Measurements from ENCODE around the gene NABP2.
A peak's percentile ranks its signal among the peaks of the same experiment; 100 is the strongest.

The NABP2 gene

DNA sequence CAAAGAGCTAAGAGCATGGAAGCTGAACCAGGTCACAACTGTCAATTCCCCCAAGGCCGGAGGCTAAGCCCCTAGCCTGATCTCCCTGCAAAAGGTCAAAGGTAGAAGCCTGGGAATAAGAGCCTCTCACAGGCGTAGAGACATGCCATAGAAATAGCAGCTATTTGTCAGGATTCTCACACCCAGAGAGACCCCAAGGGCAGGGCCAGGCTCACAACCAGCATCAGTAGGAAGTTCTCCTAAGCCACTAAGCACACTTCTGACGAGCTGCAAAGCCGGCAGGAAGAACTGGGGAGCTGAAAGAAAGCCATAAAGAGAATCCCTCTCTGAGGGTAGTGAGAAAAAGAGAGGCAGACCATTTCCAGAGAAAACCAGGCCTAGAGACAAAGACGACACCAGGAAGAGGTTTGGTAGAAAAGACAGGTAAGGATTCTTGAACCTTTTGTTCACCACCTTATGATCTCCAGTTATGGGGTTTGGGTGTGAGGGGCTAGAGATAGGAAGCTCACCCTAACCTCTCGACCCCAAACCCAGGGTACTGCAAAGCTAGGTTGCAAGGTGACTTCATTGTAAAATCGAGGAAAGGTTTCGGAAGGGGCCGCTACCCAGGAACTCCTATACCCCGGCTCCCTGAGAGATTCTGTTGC, 35.9 kb upstream of the NABP2 start:
- no peak for ATAC-seq
- TF ChIP-seq OSR1 (CRISPR knock-in tag; IDR thresholded peaks at IDR 0.05) (no peak), POU6F1 (CRISPR knock-in tag; IDR thresholded peaks at IDR 0.05; ENCODE audit: borderline replicate concordance, low read depth) (no peak), BACH2 (CRISPR knock-in tag; IDR thresholded peaks at IDR 0.05; ENCODE audit: borderline replicate concordance) (no peak), SNAI2 (CRISPR knock-in tag; IDR thresholded peaks at IDR 0.05) (no peak), ISL1 (CRISPR knock-in tag; IDR thresholded peaks at IDR 0.05) (no peak), ZC3H10 (CRISPR knock-in tag; IDR thresholded peaks at IDR 0.05) (no peak)
- TF ChIP-seq, protein P1, sequence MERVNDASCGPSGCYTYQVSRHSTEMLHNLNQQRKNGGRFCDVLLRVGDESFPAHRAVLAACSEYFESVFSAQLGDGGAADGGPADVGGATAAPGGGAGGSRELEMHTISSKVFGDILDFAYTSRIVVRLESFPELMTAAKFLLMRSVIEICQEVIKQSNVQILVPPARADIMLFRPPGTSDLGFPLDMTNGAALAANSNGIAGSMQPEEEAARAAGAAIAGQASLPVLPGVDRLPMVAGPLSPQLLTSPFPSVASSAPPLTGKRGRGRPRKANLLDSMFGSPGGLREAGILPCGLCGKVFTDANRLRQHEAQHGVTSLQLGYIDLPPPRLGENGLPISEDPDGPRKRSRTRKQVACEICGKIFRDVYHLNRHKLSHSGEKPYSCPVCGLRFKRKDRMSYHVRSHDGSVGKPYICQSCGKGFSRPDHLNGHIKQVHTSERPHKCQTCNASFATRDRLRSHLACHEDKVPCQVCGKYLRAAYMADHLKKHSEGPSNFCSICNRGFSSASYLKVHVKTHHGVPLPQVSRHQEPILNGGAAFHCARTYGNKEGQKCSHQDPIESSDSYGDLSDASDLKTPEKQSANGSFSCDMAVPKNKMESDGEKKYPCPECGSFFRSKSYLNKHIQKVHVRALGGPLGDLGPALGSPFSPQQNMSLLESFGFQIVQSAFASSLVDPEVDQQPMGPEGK (CRISPR knock-in tag; IDR thresholded peaks at IDR 0.05; ENCODE audit: borderline replicate concordance), result no peak

DNA sequence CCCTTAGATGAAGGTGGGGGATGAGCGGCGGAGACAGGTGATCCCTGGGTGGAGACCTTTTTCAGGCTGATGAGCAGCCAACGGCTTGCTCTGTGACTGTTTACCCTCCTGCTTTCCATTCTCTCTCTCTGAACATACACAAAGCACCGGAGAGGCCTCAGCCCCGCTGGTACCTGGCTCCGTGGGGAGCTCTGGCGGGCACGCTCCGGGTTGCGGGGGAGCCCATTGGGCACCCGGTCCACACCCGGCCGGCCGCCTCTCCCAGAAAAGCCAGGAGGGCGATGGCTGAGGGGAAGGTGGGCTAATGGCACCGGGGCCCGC, 35.4 kb upstream of the NABP2 start:
- ATAC-seq, result peak; percentile 5; the same call in 2 of the 3 replicates
- no peak for TF ChIP-seq ZFP30 (CRISPR knock-in tag; IDR thresholded peaks at IDR 0.05)
- no peak for TF ChIP-seq BACH2 (CRISPR knock-in tag; IDR thresholded peaks at IDR 0.05; ENCODE audit: borderline replicate concordance)
- TF ChIP-seq ZNF8 (CRISPR knock-in tag; IDR thresholded peaks at IDR 0.05), result no peak
- no peak for TF ChIP-seq POU6F1 (CRISPR knock-in tag; IDR thresholded peaks at IDR 0.05; ENCODE audit: borderline replicate concordance, low read depth)
- no peak for TF ChIP-seq ZNF565 (CRISPR knock-in tag; conservative IDR thresholded peaks at IDR 0.05; ENCODE audit: low read depth)
- no peak for TF ChIP-seq CSDC2 (CRISPR knock-in tag; IDR thresholded peaks at IDR 0.05)
- TF ChIP-seq, protein P1 (CRISPR knock-in tag; IDR thresholded peaks at IDR 0.05; ENCODE audit: borderline replicate concordance), result no peak
- no peak for TF ChIP-seq SNAI2 (CRISPR knock-in tag; IDR thresholded peaks at IDR 0.05)
- TF ChIP-seq TCF4 (CRISPR knock-in tag; IDR thresholded peaks at IDR 0.05; ENCODE audit: borderline replicate concordance), result no peak
- TF ChIP-seq, protein P2, sequence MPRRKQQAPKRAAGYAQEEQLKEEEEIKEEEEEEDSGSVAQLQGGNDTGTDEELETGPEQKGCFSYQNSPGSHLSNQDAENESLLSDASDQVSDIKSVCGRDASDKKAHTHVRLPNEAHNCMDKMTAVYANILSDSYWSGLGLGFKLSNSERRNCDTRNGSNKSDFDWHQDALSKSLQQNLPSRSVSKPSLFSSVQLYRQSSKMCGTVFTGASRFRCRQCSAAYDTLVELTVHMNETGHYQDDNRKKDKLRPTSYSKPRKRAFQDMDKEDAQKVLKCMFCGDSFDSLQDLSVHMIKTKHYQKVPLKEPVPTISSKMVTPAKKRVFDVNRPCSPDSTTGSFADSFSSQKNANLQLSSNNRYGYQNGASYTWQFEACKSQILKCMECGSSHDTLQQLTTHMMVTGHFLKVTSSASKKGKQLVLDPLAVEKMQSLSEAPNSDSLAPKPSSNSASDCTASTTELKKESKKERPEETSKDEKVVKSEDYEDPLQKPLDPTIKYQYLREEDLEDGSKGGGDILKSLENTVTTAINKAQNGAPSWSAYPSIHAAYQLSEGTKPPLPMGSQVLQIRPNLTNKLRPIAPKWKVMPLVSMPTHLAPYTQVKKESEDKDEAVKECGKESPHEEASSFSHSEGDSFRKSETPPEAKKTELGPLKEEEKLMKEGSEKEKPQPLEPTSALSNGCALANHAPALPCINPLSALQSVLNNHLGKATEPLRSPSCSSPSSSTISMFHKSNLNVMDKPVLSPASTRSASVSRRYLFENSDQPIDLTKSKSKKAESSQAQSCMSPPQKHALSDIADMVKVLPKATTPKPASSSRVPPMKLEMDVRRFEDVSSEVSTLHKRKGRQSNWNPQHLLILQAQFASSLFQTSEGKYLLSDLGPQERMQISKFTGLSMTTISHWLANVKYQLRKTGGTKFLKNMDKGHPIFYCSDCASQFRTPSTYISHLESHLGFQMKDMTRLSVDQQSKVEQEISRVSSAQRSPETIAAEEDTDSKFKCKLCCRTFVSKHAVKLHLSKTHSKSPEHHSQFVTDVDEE (CRISPR knock-in tag; IDR thresholded peaks at IDR 0.05), result no peak
- no peak for TF ChIP-seq ISL1 (CRISPR knock-in tag; IDR thresholded peaks at IDR 0.05)
- TF ChIP-seq, protein P3, sequence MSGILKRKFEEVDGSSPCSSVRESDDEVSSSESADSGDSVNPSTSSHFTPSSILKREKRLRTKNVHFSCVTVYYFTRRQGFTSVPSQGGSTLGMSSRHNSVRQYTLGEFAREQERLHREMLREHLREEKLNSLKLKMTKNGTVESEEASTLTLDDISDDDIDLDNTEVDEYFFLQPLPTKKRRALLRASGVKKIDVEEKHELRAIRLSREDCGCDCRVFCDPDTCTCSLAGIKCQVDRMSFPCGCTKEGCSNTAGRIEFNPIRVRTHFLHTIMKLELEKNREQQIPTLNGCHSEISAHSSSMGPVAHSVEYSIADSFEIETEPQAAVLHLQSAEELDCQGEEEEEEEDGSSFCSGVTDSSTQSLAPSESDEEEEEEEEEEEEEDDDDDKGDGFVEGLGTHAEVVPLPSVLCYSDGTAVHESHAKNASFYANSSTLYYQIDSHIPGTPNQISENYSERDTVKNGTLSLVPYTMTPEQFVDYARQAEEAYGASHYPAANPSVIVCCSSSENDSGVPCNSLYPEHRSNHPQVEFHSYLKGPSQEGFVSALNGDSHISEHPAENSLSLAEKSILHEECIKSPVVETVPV (CRISPR knock-in tag; IDR thresholded peaks at IDR 0.05), result no peak
- TF ChIP-seq RARB (CRISPR knock-in tag; IDR thresholded peaks at IDR 0.05), result no peak
- no peak for TF ChIP-seq CREB5 (CRISPR knock-in tag; IDR thresholded peaks at IDR 0.05; ENCODE audit: low read depth)
- no peak for TF ChIP-seq TOX (CRISPR knock-in tag; IDR thresholded peaks at IDR 0.05; ENCODE audit: borderline replicate concordance)
